SK-N-MC (cell line): ENCODE results near the gene DNLZ.
A peak's percentile ranks its signal among the peaks of the same experiment; 100 is the strongest.
"Not testable (repeated sequence)": the region's sequence is repeated elsewhere in the genome, so short reads cannot be mapped to it uniquely, and the experiment has no call there.

Experiments
- DNase-seq: peaks from one replicate; pipeline ENCODE4 v3.0.0-alpha.2; 2011; ENCODE audit warnings: low read depth, low spot score
- H3K27ac ChIP-seq: fragments of 200-600 bp; sonication (generic); 2 replicates; pipeline ENCODE4 v1.5.1; 2016; ENCODE audit warnings: mixed run types
- H3K36me3 ChIP-seq: fragments of 200-600 bp; sonication (generic); 2 replicates; pipeline ENCODE4 v1.6.1; 2017; ENCODE audit warnings: antibody characterized with exemption, low read length, mixed read lengths; ENCODE audit not compliant: insufficient read depth
- H3K4me3 ChIP-seq: fragments of 200-600 bp; sonication (generic); 2 replicates; pipeline ENCODE4 v1.5.1; 2016
- H3K9ac ChIP-seq: fragments of 200-600 bp; sonication (generic); 2 replicates; pipeline ENCODE4 v1.8.0; 2017; ENCODE audit warnings: mixed run types, mixed read lengths; ENCODE audit not compliant: insufficient read length
- H3K9me3 ChIP-seq: fragments of 200-600 bp; sonication (generic); 2 replicates; pipeline ENCODE4 v1.6.1; 2017; ENCODE audit warnings: low read depth, mild to moderate bottlenecking, antibody characterized with exemption, low read length, moderate library complexity, mixed read lengths
- EZH2 ChIP-seq: fragments of 200-600 bp; sonication (generic); IDR thresholded peaks from one replicate; pipeline ENCODE4 v1.6.1; 2017; ENCODE audit warnings: antibody characterized with exemption
- FOXP2 ChIP-seq: optimal IDR thresholded peaks from 2 replicates; pipeline ENCODE3; 2011; ENCODE audit warnings: mild to moderate bottlenecking, moderate library complexity; ENCODE audit not compliant: insufficient read depth; ENCODE audit errors: extremely low read length, control extremely low read depth
- POLR2AphosphoS5 ChIP-seq: IDR thresholded peaks from 2 replicates; pipeline ENCODE4 v1.6.1; 2012; ENCODE audit warnings: mild to moderate bottlenecking, low read depth, low read length, borderline replicate concordance

DNLZ gene

GRCh38 chr9:136326761-136327303 lies 36.7 kb downstream of the DNLZ start:
- H3K36me3 ChIP-seq = no peaks in the 10 kb centered on the region
- peak overlapping the region; percentile 56 for H3K9ac ChIP-seq
- TF ChIP-seq FOXP2 = no peak
- H3K27ac ChIP-seq = peak overlapping the region; percentile 90
- H3K9me3 ChIP-seq = no peaks in the 10 kb centered on the region
- H3K4me3 ChIP-seq = peak overlapping the region; percentile 80
- DNase-seq = no peak

GRCh38 chr9:136326061-136326760 lies 37.3 kb downstream of the DNLZ start:
- H3K9me3 ChIP-seq = no peaks in the 10 kb centered on the region
- TF ChIP-seq FOXP2 (peak; percentile 65), EZH2 (no peak)
- H3K9ac ChIP-seq = peak overlapping the region; percentile 56
- no peak for DNase-seq
- peak overlapping the region; percentile 80 for H3K4me3 ChIP-seq
- peak overlapping the region; percentile 90 for H3K27ac ChIP-seq
- H3K36me3 ChIP-seq = no peaks in the 10 kb centered on the region

- peak overlapping the region; percentile 90; the same call in 1 of the 2 replicates for H3K27ac ChIP-seq
- TF ChIP-seq EZH2 = no peak
- TF ChIP-seq POLR2AphosphoS5 = no peak
- TF ChIP-seq FOXP2 = no peak
- H3K9me3 ChIP-seq = no peaks in the 10 kb centered on the region
- H3K9ac ChIP-seq = no peak overlapping the region
- no peak overlapping the region for H3K4me3 ChIP-seq
- H3K36me3 ChIP-seq = no peaks in the 10 kb centered on the region
- no peak for DNase-seq
These were observed 38.2 kb downstream of the DNLZ start for GRCh38 chr9:136325358-136325757.

- no peak overlapping the region for H3K9ac ChIP-seq
- no peaks in the 10 kb centered on the region for H3K36me3 ChIP-seq
- no peak for TF ChIP-seq FOXP2
- no peaks in the 10 kb centered on the region for H3K9me3 ChIP-seq
- DNase-seq = no peak
- no peak overlapping the region for H3K4me3 ChIP-seq
- 0 out of 2 replicates have a peak overlapping the region, but pooled peaks have one; percentile 90 for H3K27ac ChIP-seq
These were observed 38.8 kb downstream of the DNLZ start for GRCh38 chr9:136324501-136325300.

- no peak overlapping the region for H3K27ac ChIP-seq
- TF ChIP-seq EZH2 = no peak
- TF ChIP-seq FOXP2 = no peak
- TF ChIP-seq POLR2AphosphoS5 = no peak
These were observed 40.2 kb downstream of the DNLZ start for GRCh38 chr9:136323371-136323789.

GRCh38 chr9:136322756-136323330 lies 40.7 kb downstream of the DNLZ start:
- DNase-seq = no peak
- Histone ChIP-seq H3K4me3 (no peak overlapping the region), H3K36me3 (no peaks in the 10 kb centered on the region), H3K9me3 (no peaks in the 10 kb centered on the region), H3K9ac (no peak overlapping the region), H3K27ac (no peak overlapping the region)
- TF ChIP-seq FOXP2 (no peak), EZH2 (no peak)

More at GRCh38 chr9:136323371-136323789, 40.2 kb downstream of the DNLZ start:
- Histone ChIP-seq H3K4me3 (no peak overlapping the region), H3K9me3 (no peaks in the 10 kb centered on the region), H3K36me3 (no peaks in the 10 kb centered on the region), H3K9ac (no peak overlapping the region)
- no peak for DNase-seq

GRCh38 chr9:136321561-136321960 lies 42.0 kb downstream of the DNLZ start:
- H3K4me3 ChIP-seq = no peak overlapping the region
- H3K27ac ChIP-seq = no peak overlapping the region
- no peak for DNase-seq
- no peak overlapping the region for H3K9ac ChIP-seq
- no peaks in the 10 kb centered on the region for H3K36me3 ChIP-seq
- no peaks in the 10 kb centered on the region for H3K9me3 ChIP-seq
- TF ChIP-seq FOXP2 (no peak), POLR2AphosphoS5 (no peak), EZH2 (no peak)

GRCh38 chr9:136320972-136321371 lies 42.6 kb downstream of the DNLZ start:
- not testable (repeated sequence) for H3K36me3 ChIP-seq, H3K9me3 ChIP-seq, DNase-seq, H3K9ac ChIP-seq, H3K27ac ChIP-seq, H3K4me3 ChIP-seq

GRCh38 chr9:136319955-136320354 lies 43.6 kb downstream of the DNLZ start:
- not testable (repeated sequence) for DNase-seq, H3K36me3 ChIP-seq, H3K9me3 ChIP-seq, H3K9ac ChIP-seq, H3K27ac ChIP-seq, H3K4me3 ChIP-seq

GRCh38 chr9:136319244-136319643 lies 44.3 kb downstream of the DNLZ start:
- not testable (repeated sequence) for H3K4me3 ChIP-seq, DNase-seq, H3K27ac ChIP-seq, H3K9ac ChIP-seq, H3K9me3 ChIP-seq, H3K36me3 ChIP-seq
